MM.1S (cell line): ENCODE data around the gene SNX2.

Experiments
- DNase-seq: peaks from one replicate; pipeline ENCODE4 v3.0.0-alpha.2; 2015
- H2AFZ ChIP-seq: fragments of 300-600 bp; sonication (generic); 2 replicates; pipeline ENCODE4 v1.6.0; 2016; ENCODE audit warnings: antibody characterized with exemption, low read length
- H3F3A ChIP-seq: fragments of 300-600 bp; sonication (generic); 2 replicates; pipeline ENCODE4 v1.6.1; 2016; ENCODE audit warnings: mild to moderate bottlenecking, antibody characterized with exemption, low read length, moderate library complexity, mixed read lengths; ENCODE audit not compliant: insufficient read depth
- H3K27ac ChIP-seq: fragments of 300-600 bp; sonication (generic); 2 replicates; pipeline ENCODE4 v1.5.1; 2016; ENCODE audit warnings: mild to moderate bottlenecking, low read length
- H3K27me3 ChIP-seq: fragments of 300-600 bp; sonication (generic); replicated peaks from 2 replicates; pipeline ENCODE4 v1.6.0; 2016; ENCODE audit warnings: low read length; ENCODE audit not compliant: insufficient read depth
- H3K36me3 ChIP-seq: fragments of 300-600 bp; sonication (generic); replicated peaks from 2 replicates; pipeline ENCODE4 v1.6.1; 2016; ENCODE audit warnings: mild to moderate bottlenecking, low read length, mixed read lengths; ENCODE audit not compliant: insufficient read depth
- H3K4me1 ChIP-seq: fragments of 300-600 bp; sonication (generic); 2 replicates; pipeline ENCODE4 v1.6.1; 2016; ENCODE audit warnings: low read length, mixed read lengths
- H3K4me2 ChIP-seq: fragments of 300-600 bp; sonication (generic); 2 replicates; pipeline ENCODE4 v1.6.0; 2016; ENCODE audit warnings: low read depth, low read length
- H3K4me3 ChIP-seq: fragments of 300-600 bp; sonication (generic); 2 replicates; pipeline ENCODE4 v1.5.1; 2016; ENCODE audit warnings: low read length, mixed read lengths
- H3K79me2 ChIP-seq: fragments of 300-600 bp; sonication (generic); 2 replicates; pipeline ENCODE4 v1.6.1; 2016; ENCODE audit warnings: mixed run types, low read length, mixed read lengths
- H3K9ac ChIP-seq: fragments of 300-600 bp; sonication (generic); 2 replicates; pipeline ENCODE4 v1.6.1; 2016; ENCODE audit warnings: low read length, mixed read lengths
- H3K9me2 ChIP-seq: fragments of 300-600 bp; sonication (generic); replicated peaks from 2 replicates; pipeline ENCODE4 v1.6.1; 2016; ENCODE audit warnings: mild to moderate bottlenecking, low read length, mixed read lengths; ENCODE audit not compliant: insufficient read depth
- H3K9me3 ChIP-seq: fragments of 300-600 bp; sonication (generic); replicated peaks from 2 replicates; pipeline ENCODE4 v1.6.1; 2016; ENCODE audit warnings: mild to moderate bottlenecking, low read length, mixed read lengths; ENCODE audit not compliant: insufficient read depth
- H4K20me1 ChIP-seq: fragments of 300-600 bp; sonication (generic); 2 replicates; pipeline ENCODE4 v1.6.1; 2016; ENCODE audit warnings: mild to moderate bottlenecking, low read length, moderate library complexity, mixed read lengths; ENCODE audit not compliant: insufficient read depth
- CTCF ChIP-seq: fragments of 300-600 bp; sonication (generic); IDR thresholded peaks from 2 replicates; pipeline ENCODE4 v1.5.1; 2016; ENCODE audit warnings: antibody characterized with exemption, low read length, mixed read lengths
- EZH2 ChIP-seq: fragments of 300-600 bp; sonication (generic); optimal IDR thresholded peaks from 2 replicates; pipeline ENCODE3; 2017; ENCODE audit warnings: low read depth, mild to moderate bottlenecking, antibody characterized with exemption, low read length, mixed read lengths
- EZH2phosphoT487 ChIP-seq: fragments of 300-600 bp; sonication (generic); IDR thresholded peaks from 2 replicates; pipeline ENCODE4 v1.6.1; 2018; ENCODE audit warnings: antibody characterized with exemption, low read length

SNX2 gene

GRCh38 chr5:122779451-122779850, 4.6 kb downstream of the SNX2 start:
- Histone ChIP-seq H3K9ac (no peak overlapping the region), H4K20me1 (0 out of 2 replicates have a peak, but pooled peaks cover 5% of the 10 kb centered on the region), H3K4me2 (no peak overlapping the region), H2AFZ (no peak overlapping the region), H3K4me3 (no peak overlapping the region), H3F3A (peaks cover 8% of the 10 kb centered on the region), H3K36me3 (no peaks in the 10 kb centered on the region), H3K27ac (no peak overlapping the region), H3K4me1 (peaks cover 15% of the 10 kb centered on the region), H3K79me2 (peaks cover 92% of the 10 kb centered on the region), H3K27me3 (no peaks in the 10 kb centered on the region), H3K9me3 (no peaks in the 10 kb centered on the region), H3K9me2 (no peaks in the 10 kb centered on the region)
- TF ChIP-seq EZH2phosphoT487 (no peak), EZH2 (no peak), CTCF (no peak)
- no peak for DNase-seq

- Histone ChIP-seq H3K36me3 (no peaks in the 10 kb centered on the region), H2AFZ (no peak overlapping the region), H3K9ac (no peak overlapping the region), H3K4me2 (no peak overlapping the region), H4K20me1 (0 out of 2 replicates have a peak, but pooled peaks cover 5% of the 10 kb centered on the region), H3K27me3 (no peaks in the 10 kb centered on the region), H3K4me1 (peaks cover 15% of the 10 kb centered on the region), H3K9me2 (no peaks in the 10 kb centered on the region), H3K4me3 (no peak overlapping the region), H3K27ac (no peak overlapping the region), H3F3A (peaks cover 7% of the 10 kb centered on the region), H3K79me2 (peaks cover 99% of the 10 kb centered on the region), H3K9me3 (no peaks in the 10 kb centered on the region)
- no peak for DNase-seq
- TF ChIP-seq EZH2, result no peak
- TF ChIP-seq EZH2phosphoT487, result no peak
- no peak for TF ChIP-seq CTCF
These were observed 5.4 kb downstream of the SNX2 start for GRCh38 chr5:122780296-122780695.

GRCh38 chr5:122781465-122781864, 6.6 kb downstream of the SNX2 start:
- H4K20me1 ChIP-seq, result 0 out of 2 replicates have a peak, but pooled peaks cover 5% of the 10 kb centered on the region
- H3K79me2 ChIP-seq, result peaks cover 98% of the 10 kb centered on the region
- TF ChIP-seq EZH2, result no peak
- TF ChIP-seq CTCF, result no peak
- no peak for TF ChIP-seq EZH2phosphoT487
- H3K27ac ChIP-seq, result no peak overlapping the region
- no peak overlapping the region for H3K4me3 ChIP-seq
- peaks cover 12% of the 10 kb centered on the region for H3K4me1 ChIP-seq
- H3K9ac ChIP-seq, result no peak overlapping the region
- no peaks in the 10 kb centered on the region for H3K9me3 ChIP-seq
- no peak overlapping the region for H3K4me2 ChIP-seq
- H3K27me3 ChIP-seq, result no peaks in the 10 kb centered on the region
- H3K36me3 ChIP-seq, result no peaks in the 10 kb centered on the region
- no peaks in the 10 kb centered on the region for H3F3A ChIP-seq
- DNase-seq, result no peak
- no peaks in the 10 kb centered on the region for H3K9me2 ChIP-seq
- H2AFZ ChIP-seq, result no peak overlapping the region

- H3K36me3 ChIP-seq, result no peaks in the 10 kb centered on the region
- H4K20me1 ChIP-seq, result no peaks in the 10 kb centered on the region
- no peaks in the 10 kb centered on the region for H3K9me3 ChIP-seq
- H3K9ac ChIP-seq, result no peak overlapping the region
- H3K4me3 ChIP-seq, result no peak overlapping the region
- H2AFZ ChIP-seq, result no peak overlapping the region
- TF ChIP-seq EZH2phosphoT487 (no peak), CTCF (no peak), EZH2 (no peak)
- H3F3A ChIP-seq, result no peaks in the 10 kb centered on the region
- H3K27ac ChIP-seq, result no peak overlapping the region
- H3K27me3 ChIP-seq, result no peaks in the 10 kb centered on the region
- DNase-seq, result no peak
- H3K9me2 ChIP-seq, result no peaks in the 10 kb centered on the region
- no peaks in the 10 kb centered on the region for H3K4me1 ChIP-seq
- H3K79me2 ChIP-seq, result peaks cover 97% of the 10 kb centered on the region
- no peak overlapping the region for H3K4me2 ChIP-seq
These were observed 10.4 kb downstream of the SNX2 start for GRCh38 chr5:122785294-122785693.
